Fibroblast of lung (primary cell): ENCODE measurements around the gene MTR. TPM values are rescaled to one million over a fixed set of nuclear protein-coding genes. Genes with fewer than 3 reads are reported as not detected.

ENCODE experiments used
- DNase-seq, 2 donors: peaks; one replicate each; pipeline versions ENCODE4 v3.0.0 to v3.0.0-alpha.2; 2010; ENCODE audit warnings: low read depth in 2 of 2
- H2AFZ ChIP-seq: 2 replicates; pipeline ENCODE4 v1.5.1; 2012; ENCODE audit warnings: low read length, control low read depth, inconsistent platforms
- H3K27ac ChIP-seq: 2 replicates; pipeline ENCODE4 v1.5.1; 2011; ENCODE audit warnings: low read length, control low read depth; ENCODE audit not compliant: insufficient read depth
- H3K27me3 ChIP-seq: 2 replicates; pipeline ENCODE4 v1.5.1; 2011; ENCODE audit warnings: mild to moderate bottlenecking, low read length; ENCODE audit not compliant: control insufficient read depth, insufficient read depth
- H3K36me3 ChIP-seq: 2 replicates; pipeline ENCODE4 v1.5.1; 2011; ENCODE audit warnings: low read length; ENCODE audit not compliant: control insufficient read depth, insufficient read depth
- H3K4me1 ChIP-seq: 2 replicates; pipeline ENCODE4 v1.5.1; 2011; ENCODE audit warnings: low read length; ENCODE audit not compliant: control insufficient read depth, insufficient read depth; ENCODE audit errors: extremely low read depth
- H3K4me2 ChIP-seq: 2 replicates; pipeline ENCODE4 v1.5.1; 2011; ENCODE audit warnings: low read length, control low read depth; ENCODE audit not compliant: insufficient read depth; ENCODE audit errors: extremely low read depth
- H3K4me3 ChIP-seq, 4 experiments: fragments of 200-600 bp in 1 of 4; sonication (generic) in 1 of 4; replicated peaks in 1 of 4; 2 replicates each; pipeline ENCODE4 v1.5.1; 2011 to 2016; ENCODE audit warnings: low read length in 4 of 4, low read depth in 3 of 4, mild to moderate bottlenecking in 3 of 4, control low read depth in 2 of 4, inconsistent platforms in 1 of 4, mixed read lengths in 1 of 4; ENCODE audit not compliant: insufficient read depth in 1 of 4; ENCODE audit errors: control extremely low read depth in 1 of 4
- H3K79me2 ChIP-seq: 2 replicates; pipeline ENCODE4 v1.5.1; 2012; ENCODE audit warnings: mild to moderate bottlenecking, low read length, inconsistent platforms; ENCODE audit not compliant: control insufficient read depth, insufficient read depth
- H3K9ac ChIP-seq: 2 replicates; pipeline ENCODE4 v1.5.1; 2011; ENCODE audit warnings: mild to moderate bottlenecking, low read length, control low read depth; ENCODE audit not compliant: insufficient read depth
- H3K9me3 ChIP-seq: 2 replicates; pipeline ENCODE4 v1.5.1; 2012; ENCODE audit warnings: low read depth, low read length; ENCODE audit not compliant: control insufficient read depth, insufficient read depth
- H4K20me1 ChIP-seq: 2 replicates; pipeline ENCODE4 v1.5.1; 2011; ENCODE audit warnings: low read length; ENCODE audit not compliant: control insufficient read depth, insufficient read depth; ENCODE audit errors: extremely low read depth
- CTCF ChIP-seq, 2 donors: IDR thresholded peaks in 1 of 2; conservative IDR thresholded peaks in 1 of 2; 1 replicate in 1 of 2; 2 replicates in 1 of 2; pipeline ENCODE4 v1.5.1; 2011 to 2012; ENCODE audit warnings: low read length in 2 of 2, control low read depth in 1 of 2, inconsistent platforms in 1 of 2, low read depth in 1 of 2, mild to moderate bottlenecking in 1 of 2
- EZH2 ChIP-seq: IDR thresholded peaks from 2 replicates; pipeline ENCODE4 v1.5.1; 2012; ENCODE audit warnings: low read length, control low read depth, mild to moderate bottlenecking; ENCODE audit errors: missing control alignments
- polyA plus RNA-seq, 2 donors: library from polyadenylated mRNA; depleted of rRNA in 1 of 2; stranded (reverse) in 1 of 2; unstranded in 1 of 2; fragments of >200 nt; gene quantifications; 2 replicates each; pipeline ENCODE4 v1.2.1, GENCODE V29; 2011 to 2012; ENCODE audit warnings: missing spikeins in 1 of 2
- total RNA-seq: library from RNA; depleted of rRNA; stranded (reverse); fragments of >200 nt; gene quantifications from 2 replicates; pipeline ENCODE4 v1.2.1, GENCODE V29; 2014

MTR gene
- total and polyA plus RNA-seq, 2 donors (not counting 1 experiment from before 2014, with no cell fraction given): 20.0 to 32.2 TPM

DNA sequence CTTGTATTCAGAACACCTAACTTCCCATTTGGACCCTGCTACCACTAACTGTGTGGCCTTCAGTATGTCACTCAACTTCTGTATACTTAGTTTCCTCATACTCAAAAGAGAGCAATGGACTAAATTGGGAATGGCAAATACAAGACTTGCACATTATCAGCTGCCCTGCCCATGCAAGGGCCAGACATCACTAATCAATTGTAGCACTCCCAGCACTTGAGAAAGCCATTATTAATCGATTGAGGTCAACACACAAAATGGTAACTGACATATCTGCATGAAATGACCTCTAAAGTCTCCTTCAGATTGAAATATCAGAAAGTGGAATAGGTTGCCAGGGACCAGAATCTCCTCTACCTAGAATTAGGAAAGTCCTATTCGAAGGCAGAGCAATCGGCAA, 149.9 kb downstream of the MTR start:
- Histone ChIP-seq H3K9ac (no peak overlapping the region), H3K27me3 (no peaks in the 10 kb centered on the region), H3K79me2 (no peaks in the 10 kb centered on the region), H4K20me1 (no peaks in the 10 kb centered on the region), H2AFZ (no peak overlapping the region), H3K9me3 (no peaks in the 10 kb centered on the region), H3K4me3 (no peak overlapping the region), H3K4me1 (no peaks in the 10 kb centered on the region), H3K27ac (no peak overlapping the region), H3K36me3 (no peaks in the 10 kb centered on the region), H3K4me2 (no peak overlapping the region)
- no peak for DNase-seq
- TF ChIP-seq CTCF (conservative IDR thresholded peaks at IDR 0.05 in 1 of 2, IDR thresholded peaks at IDR 0.05 in 1 of 2; ENCODE audit: low read depth in 1 of 2, low read length in 2 of 2) (no peak), EZH2 (no peak)

GRCh38 chr1:236947794-236948193, 152.7 kb downstream of the MTR start:
- DNase-seq: no peak
- no peaks in the 10 kb centered on the region for H3K79me2 ChIP-seq

GRCh38 chr1:236948381-236948780, 153.3 kb downstream of the MTR start:
- DNase-seq: no peak
- H3K27ac ChIP-seq: no peak overlapping the region
- no peak for TF ChIP-seq CTCF (conservative IDR thresholded peaks at IDR 0.05 in 1 of 2, IDR thresholded peaks at IDR 0.05 in 1 of 2; ENCODE audit: low read depth in 1 of 2, low read length in 2 of 2)
- no peak for TF ChIP-seq EZH2
- H4K20me1 ChIP-seq: no peaks in the 10 kb centered on the region
- H3K4me2 ChIP-seq: no peak overlapping the region
- no peak overlapping the region for H3K4me3 ChIP-seq
- H3K4me1 ChIP-seq: no peaks in the 10 kb centered on the region
- H3K79me2 ChIP-seq: no peaks in the 10 kb centered on the region
- no peak overlapping the region for H3K9ac ChIP-seq
- H3K36me3 ChIP-seq: no peaks in the 10 kb centered on the region
- no peaks in the 10 kb centered on the region for H3K27me3 ChIP-seq
- H3K9me3 ChIP-seq: no peaks in the 10 kb centered on the region
- no peak overlapping the region for H2AFZ ChIP-seq

More at GRCh38 chr1:236947794-236948193, 152.7 kb downstream of the MTR start:
- TF ChIP-seq EZH2: no peak
- no peak for TF ChIP-seq CTCF (conservative IDR thresholded peaks at IDR 0.05 in 1 of 2, IDR thresholded peaks at IDR 0.05 in 1 of 2; ENCODE audit: low read depth in 1 of 2, low read length in 2 of 2)
- no peaks in the 10 kb centered on the region for H3K36me3 ChIP-seq
- H4K20me1 ChIP-seq: no peaks in the 10 kb centered on the region
- no peak overlapping the region for H3K9ac ChIP-seq
- H3K27ac ChIP-seq: no peak overlapping the region
- no peak overlapping the region for H3K4me3 ChIP-seq
- no peaks in the 10 kb centered on the region for H3K27me3 ChIP-seq
- H3K4me2 ChIP-seq: no peak overlapping the region
- no peak overlapping the region for H2AFZ ChIP-seq
- no peaks in the 10 kb centered on the region for H3K9me3 ChIP-seq
- H3K4me1 ChIP-seq: no peaks in the 10 kb centered on the region
